Trophoblast cell (in vitro differentiated cells and primary cell): ENCODE measurements around the gene KRTAP10-12.

Experiments
- DNase-seq, 2 donors: peaks; one replicate each; pipeline ENCODE4 v3.0.0-alpha.2; 2016
- H2AFZ ChIP-seq: 2 replicates; pipeline ENCODE4 v1.6.1; 2013; ENCODE audit warnings: low read length, moderate library complexity, mild to moderate bottlenecking; ENCODE audit not compliant: insufficient read depth, poor library complexity
- H2AK5ac ChIP-seq: 2 replicates; pipeline ENCODE4 v1.6.1; 2013; ENCODE audit warnings: mild to moderate bottlenecking, low read length
- H2BK120ac ChIP-seq: 2 replicates; pipeline ENCODE4 v1.6.1; 2013; ENCODE audit warnings: low read length, mild to moderate bottlenecking, moderate library complexity; ENCODE audit not compliant: insufficient read depth, poor library complexity
- H2BK12ac ChIP-seq: 2 replicates; pipeline ENCODE4 v1.6.1; 2013; ENCODE audit warnings: mild to moderate bottlenecking, low read length, moderate library complexity
- H2BK5ac ChIP-seq: 2 replicates; pipeline ENCODE4 v1.6.1; 2013; ENCODE audit warnings: low read length, low read depth, moderate library complexity, mild to moderate bottlenecking; ENCODE audit not compliant: poor library complexity
- H3K14ac ChIP-seq: 2 replicates; pipeline ENCODE4 v1.6.1; 2013; ENCODE audit warnings: mild to moderate bottlenecking, low read length
- H3K18ac ChIP-seq: 2 replicates; pipeline ENCODE4 v1.6.1; 2013; ENCODE audit warnings: mild to moderate bottlenecking, low read length
- H3K23ac ChIP-seq: 2 replicates; pipeline ENCODE4 v1.6.1; 2013; ENCODE audit warnings: low read length
- H3K27ac ChIP-seq: 2 replicates; pipeline ENCODE4 v1.5.1; 2013; ENCODE audit warnings: low read depth, mild to moderate bottlenecking, inconsistent platforms, low read length, moderate library complexity
- H3K27me3 ChIP-seq: 2 replicates; pipeline ENCODE4 v1.6.1; 2013; ENCODE audit warnings: inconsistent platforms, mild to moderate bottlenecking, low read length, moderate library complexity; ENCODE audit not compliant: insufficient read depth
- H3K36me3 ChIP-seq, 2 experiments: 1 replicate in 1 of 2; 2 replicates in 1 of 2; pipeline ENCODE4 v1.6.1; 2013; ENCODE audit warnings: low read length in 2 of 2, mild to moderate bottlenecking in 2 of 2, moderate library complexity in 1 of 2; ENCODE audit not compliant: insufficient read depth in 2 of 2, control insufficient read depth in 1 of 2
- H3K4ac ChIP-seq: 2 replicates; pipeline ENCODE4 v1.6.1; 2013; ENCODE audit warnings: low read depth, mild to moderate bottlenecking, low read length, moderate library complexity
- H3K4me1 ChIP-seq, 2 experiments: 1 replicate in 1 of 2; 2 replicates in 1 of 2; pipeline ENCODE4 v1.6.1; 2013; ENCODE audit warnings: low read length in 2 of 2, mild to moderate bottlenecking in 2 of 2, moderate library complexity in 1 of 2; ENCODE audit not compliant: insufficient read depth in 2 of 2, control insufficient read depth in 1 of 2
- H3K4me2 ChIP-seq: 2 replicates; pipeline ENCODE4 v1.6.1; 2013; ENCODE audit warnings: inconsistent platforms, mild to moderate bottlenecking, low read length, moderate library complexity
- H3K4me3 ChIP-seq: 2 replicates; pipeline ENCODE4 v1.5.1; 2013; ENCODE audit warnings: mild to moderate bottlenecking, low read depth, low read length, inconsistent platforms
- H3K79me1 ChIP-seq: one replicate; pipeline ENCODE4 v1.6.1; 2013; ENCODE audit warnings: low read length
- H3K79me2 ChIP-seq: 2 replicates; pipeline ENCODE4 v1.6.1; 2013; ENCODE audit warnings: low read length, mild to moderate bottlenecking; ENCODE audit not compliant: control insufficient read depth, insufficient read depth, poor library complexity
- H3K9ac ChIP-seq: 2 replicates; pipeline ENCODE4 v1.6.1; 2013; ENCODE audit warnings: mild to moderate bottlenecking, low read length
- H3K9me3 ChIP-seq: 2 replicates; pipeline ENCODE4 v1.6.1; 2013; ENCODE audit warnings: low read depth, mild to moderate bottlenecking, control low read depth, inconsistent platforms, low read length; ENCODE audit not compliant: insufficient read depth
- H4K12ac ChIP-seq: 2 replicates; pipeline ENCODE4 v1.6.1; 2013; ENCODE audit warnings: low read depth, mild to moderate bottlenecking, low read length, moderate library complexity
- H4K8ac ChIP-seq: 2 replicates; pipeline ENCODE4 v1.6.1; 2013; ENCODE audit warnings: low read depth, mild to moderate bottlenecking, low read length, moderate library complexity
- H4K91ac ChIP-seq: one replicate; pipeline ENCODE4 v1.6.1; 2013; ENCODE audit warnings: low read depth, mild to moderate bottlenecking, low read length, moderate library complexity
- WGBS: extraction: QIAGEN DNeasy Blood & Tissue Kit; methylation state at CpG from one replicate; pipeline ENCODE4 v1.1.7; 2013; ENCODE audit warnings: missing lambda C conversion rate; ENCODE audit not compliant: insufficient read length, insufficient coverage; ENCODE audit errors: extremely low coverage; 5-methylcytosine and 5-hydroxymethylcytosine counted together

The KRTAP10-12 gene

GRCh38 chr21:44728716-44729115 is 31.7 kb downstream of the KRTAP10-12 start:
- no peak for DNase-seq
- no peak overlapping the region for H3K4me2 ChIP-seq
- peaks cover 5% of the 10 kb centered on the region for H3K9me3 ChIP-seq
- no peak overlapping the region for H3K27ac ChIP-seq
- no peak overlapping the region for H4K8ac ChIP-seq
- H3K4me1 ChIP-seq, result peaks cover 0 to under 1% of the 10 kb centered on the region in 2 experiments
- H4K12ac ChIP-seq, result no peak overlapping the region
- no peak overlapping the region for H3K14ac ChIP-seq
- no peak overlapping the region for H3K18ac ChIP-seq
- H3K79me1 ChIP-seq, result no peaks in the 10 kb centered on the region
- WGBS, result no CpG with 5 or more reads among the region's 14 CpGs
- H3K36me3 ChIP-seq, result no peaks in the 10 kb centered on the region
- no peak overlapping the region for H3K23ac ChIP-seq
- H3K4me3 ChIP-seq, result no peak overlapping the region
- H2AFZ ChIP-seq, result no peak overlapping the region
- H3K79me2 ChIP-seq, result no peaks in the 10 kb centered on the region
- no peak overlapping the region for H4K91ac ChIP-seq
- H2BK12ac ChIP-seq, result no peak overlapping the region
- no peak overlapping the region for H3K9ac ChIP-seq
- no peak overlapping the region for H2BK5ac ChIP-seq
- no peak overlapping the region for H2AK5ac ChIP-seq
- no peaks in the 10 kb centered on the region for H3K27me3 ChIP-seq
- no peak overlapping the region for H3K4ac ChIP-seq
- H2BK120ac ChIP-seq, result no peak overlapping the region

GRCh38 chr21:44729336-44730027 is 32.5 kb downstream of the KRTAP10-12 start:
- DNase-seq, result no peak
- H3K79me1 ChIP-seq, result no peaks in the 10 kb centered on the region
- no peaks in the 10 kb centered on the region for H3K27me3 ChIP-seq
- WGBS, result no CpG with 5 or more reads among the region's 23 CpGs
- no peak overlapping the region for H4K12ac ChIP-seq
- no peak overlapping the region for H2BK5ac ChIP-seq
- no peak overlapping the region for H3K23ac ChIP-seq
- no peak overlapping the region for H2BK12ac ChIP-seq
- no peak overlapping the region for H3K18ac ChIP-seq
- no peak overlapping the region for H4K91ac ChIP-seq
- H3K4me3 ChIP-seq, result no peak overlapping the region
- H3K36me3 ChIP-seq, result no peaks in the 10 kb centered on the region
- H3K27ac ChIP-seq, result no peak overlapping the region
- no peaks in the 10 kb centered on the region for H3K4me1 ChIP-seq
- no peak overlapping the region for H4K8ac ChIP-seq
- H3K9me3 ChIP-seq, result peaks cover 4% of the 10 kb centered on the region
- no peak overlapping the region for H3K9ac ChIP-seq
- no peak overlapping the region for H2AK5ac ChIP-seq
- no peaks in the 10 kb centered on the region for H3K79me2 ChIP-seq
- H2BK120ac ChIP-seq, result no peak overlapping the region
- no peak overlapping the region for H3K4me2 ChIP-seq
- H2AFZ ChIP-seq, result no peak overlapping the region
- no peak overlapping the region for H3K14ac ChIP-seq
- H3K4ac ChIP-seq, result no peak overlapping the region

GRCh38 chr21:44730028-44730395 is 33.0 kb downstream of the KRTAP10-12 start:
- Histone ChIP-seq H2BK5ac (no peak overlapping the region), H3K27ac (no peak overlapping the region), H3K27me3 (no peaks in the 10 kb centered on the region), H3K79me2 (no peaks in the 10 kb centered on the region), H2BK12ac (no peak overlapping the region), H4K8ac (no peak overlapping the region), H3K9me3 (peaks cover 7% of the 10 kb centered on the region), H3K4me2 (no peak overlapping the region), H3K4me1 (no peaks in the 10 kb centered on the region), H4K12ac (no peak overlapping the region), H3K23ac (no peak overlapping the region), H4K91ac (no peak overlapping the region), H3K14ac (no peak overlapping the region), H3K79me1 (no peaks in the 10 kb centered on the region), H3K4me3 (no peak overlapping the region), H3K9ac (no peak overlapping the region), H3K4ac (no peak overlapping the region), H3K18ac (no peak overlapping the region), H2AK5ac (no peak overlapping the region), H3K36me3 (no peaks in the 10 kb centered on the region), H2BK120ac (no peak overlapping the region), H2AFZ (no peak overlapping the region)
- DNase-seq, result no peak
- WGBS, result no CpG with 5 or more reads among the region's 7 CpGs

GRCh38 chr21:44730951-44731579 is 34.1 kb downstream of the KRTAP10-12 start:
- Histone ChIP-seq H2BK12ac (no peak overlapping the region), H4K12ac (no peak overlapping the region), H3K18ac (no peak overlapping the region), H3K79me2 (no peaks in the 10 kb centered on the region), H2AFZ (no peak overlapping the region), H3K27ac (no peak overlapping the region), H3K9me3 (peaks cover 14% of the 10 kb centered on the region), H3K4me1 (no peaks in the 10 kb centered on the region), H3K36me3 (no peaks in the 10 kb centered on the region), H3K79me1 (no peaks in the 10 kb centered on the region), H3K4ac (no peak overlapping the region), H3K4me3 (no peak overlapping the region), H3K14ac (no peak overlapping the region), H2BK5ac (no peak overlapping the region), H3K4me2 (no peak overlapping the region), H3K27me3 (no peaks in the 10 kb centered on the region), H2BK120ac (no peak overlapping the region), H3K23ac (no peak overlapping the region), H2AK5ac (no peak overlapping the region), H4K8ac (no peak overlapping the region), H3K9ac (no peak overlapping the region), H4K91ac (no peak overlapping the region)
- DNase-seq, result no peak
- no CpG with 5 or more reads among the region's 9 CpGs for WGBS
